Panc1 (cell line): Measurements from ENCODE around the gene GIPC3. TPM values are rescaled to one million over a fixed set of nuclear protein-coding genes. Genes with fewer than 3 reads are reported as not detected.

Experiments
- ATAC-seq: fragments of 200-7000 bp; cut with Tn5 transposase; 2 replicates; pipeline ENCODE4 v1.9.1; 2020; ENCODE audit warnings: mild to moderate bottlenecking, moderate library complexity
- BruUV-seq: library from RNA; stranded (reverse); fragments of 400-500 nt; replicated peaks from 2 replicates; lab custom pipeline; 2021; lab: Mats Ljungman, UMichigan
- CTCF ChIA-PET: fragments of 300-600 bp; sonication (Branson Sonifier 250); formaldehyde crosslinking; loops from one replicate; lab custom pipeline; 2022; ENCODE audit warnings: antibody characterized with exemption; lab: Charles Lee
- POLR2A ChIA-PET: fragments of 300-600 bp; sonication (Branson Sonifier 250); formaldehyde crosslinking; loops from one replicate; lab custom pipeline; 2022; ENCODE audit warnings: antibody characterized with exemption; lab: Charles Lee
- DNase-seq: peaks from one replicate; pipeline ENCODE4 v3.0.0-alpha.2; 2010; ENCODE audit warnings: low read depth, low spot score
- H3K27ac ChIP-seq: 2 replicates; pipeline ENCODE4 v1.5.1; 2011; ENCODE audit warnings: mild to moderate bottlenecking, low read length, inconsistent platforms
- H3K27me3 ChIP-seq: fragments of 200-500 bp; sonication (Bioruptor generic); 2 replicates; pipeline ENCODE4 v1.6.0; 2014; ENCODE audit warnings: low read length, inconsistent platforms; ENCODE audit not compliant: control insufficient read depth, insufficient read depth
- H3K36me3 ChIP-seq: fragments of 200-500 bp; sonication (Bioruptor generic); 2 replicates; pipeline ENCODE4 v1.5.1; 2014; ENCODE audit warnings: inconsistent platforms, mild to moderate bottlenecking, low read length, moderate library complexity; ENCODE audit not compliant: control insufficient read depth, insufficient read depth
- H3K4me1 ChIP-seq: 2 replicates; pipeline ENCODE4 v1.5.1; 2011; ENCODE audit warnings: inconsistent platforms, mild to moderate bottlenecking, low read length, moderate library complexity; ENCODE audit not compliant: control insufficient read depth, insufficient read depth
- H3K4me3 ChIP-seq, 2 experiments: 2 replicates each; pipeline ENCODE4 v1.5.1; 2011 to 2012; ENCODE audit warnings: low read depth in 2 of 2, low read length in 2 of 2, mild to moderate bottlenecking in 2 of 2, inconsistent platforms in 1 of 2, moderate library complexity in 1 of 2
- H3K9me3 ChIP-seq: fragments of 200-500 bp; sonication (Bioruptor generic); 2 replicates; pipeline ENCODE4 v1.5.1; 2014; ENCODE audit warnings: low read depth, mild to moderate bottlenecking, inconsistent platforms, low read length, moderate library complexity; ENCODE audit not compliant: control insufficient read depth, insufficient read depth
- CTCF ChIP-seq: fragments of 450-650 bp; IDR thresholded peaks from 2 replicates; pipeline ENCODE4 v1.5.1; 2017; ENCODE audit warnings: mild to moderate bottlenecking
- POLR2AphosphoS5 ChIP-seq: IDR thresholded peaks from 2 replicates; pipeline ENCODE4 v1.6.1; 2012; ENCODE audit warnings: mild to moderate bottlenecking, low read depth, low read length, moderate library complexity
- REST ChIP-seq, 2 experiments: IDR thresholded peaks; 2 replicates each; pipeline ENCODE4 v1.6.1; 2011 to 2012; ENCODE audit warnings: low read depth in 2 of 2, control low read depth in 1 of 2, low read length in 1 of 2, mild to moderate bottlenecking in 1 of 2, moderate library complexity in 1 of 2; ENCODE audit not compliant: insufficient read depth in 1 of 2
- SIN3A ChIP-seq: IDR thresholded peaks from 2 replicates; pipeline ENCODE4 v1.6.1; 2012; ENCODE audit warnings: low read depth, mild to moderate bottlenecking, low read length, moderate library complexity, borderline replicate concordance; ENCODE audit not compliant: insufficient read depth
- TCF7L2 ChIP-seq: IDR thresholded peaks from 2 replicates; pipeline ENCODE4 v1.6.1; 2011; ENCODE audit warnings: mild to moderate bottlenecking, low read depth, low read length, inconsistent platforms
- in situ Hi-C: cut with HindIII; loops from 2 replicates; pipeline ENCODE4 v1.10.0; 2016; ENCODE audit warnings: low sequenced_read_pairs, low pct_unique_long_range_greater_than_20kb
- intact Hi-C: fragments of 100-400 bp; cut with micrococcal nuclease; formaldehyde crosslinking; loops from one replicate; pipeline ENCODE4 v1.10.0; 2022; ENCODE audit not compliant: unreplicated experiment
- total RNA-seq: library from RNA; stranded (reverse); gene quantifications from one replicate; pipeline ENCODE4 v1.2.1, GENCODE V29; 2021; ENCODE audit not compliant: unreplicated experiment

Gene GIPC3
- total RNA-seq, 1 experiment from 2014 or later, result 0.92 TPM

GRCh38 chr19:3637621-3638020 lies 52.3 kb downstream of the GIPC3 start:
- ChIA-PET POLR2A (no interaction called here), CTCF (no interaction called here)
- Histone ChIP-seq H3K27me3 (no peaks in the 10 kb centered on the region), H3K9me3 (no peaks in the 10 kb centered on the region), H3K27ac (no peak overlapping the region), H3K36me3 (no peaks in the 10 kb centered on the region), H3K4me3 (no peak overlapping the region), H3K4me1 (no peaks in the 10 kb centered on the region)
- no TSS peak for BruUV-seq
- ATAC-seq (no peak), DNase-seq (no peak)
- TF ChIP-seq POLR2AphosphoS5 (no peak), CTCF (no peak), REST (IDR thresholded peaks at IDR 0.05; ENCODE audit: insufficient read depth in 1 of 2, low read depth in 2 of 2, low read length in 1 of 2) (no peak), SIN3A (no peak), TCF7L2 (no peak)
- in situ Hi-C loops, result no loop called here
- intact Hi-C loops, result no loop called here

GRCh38 chr19:3638208-3639193 lies 53.2 kb downstream of the GIPC3 start:
- Histone ChIP-seq H3K4me3 (no peak overlapping the region), H3K9me3 (no peaks in the 10 kb centered on the region), H3K27me3 (no peaks in the 10 kb centered on the region), H3K36me3 (no peaks in the 10 kb centered on the region), H3K27ac (no peak overlapping the region), H3K4me1 (no peaks in the 10 kb centered on the region)
- ChIA-PET POLR2A (interaction anchor here (0.5 kb wide), 1 partner anchor 322 kb away, joined by 3 read pairs; no protein-coding TSS in a partner anchor), CTCF (no interaction called here)
- ATAC-seq, result no peak
- DNase-seq, result no peak
- intact Hi-C loops (no loop called here), in situ Hi-C loops (no loop called here)
- TF ChIP-seq REST (IDR thresholded peaks at IDR 0.05; ENCODE audit: insufficient read depth in 1 of 2, low read depth in 2 of 2, low read length in 1 of 2) (no peak), CTCF (no peak), TCF7L2 (no peak), SIN3A (no peak), POLR2AphosphoS5 (no peak)
- BruUV-seq, result no TSS peak
